H1 (cell line): ENCODE measurements around the gene DNMT1. TPM values are rescaled to one million over a fixed set of nuclear protein-coding genes. Genes with fewer than 3 reads are reported as not detected.

Source experiments
- CTCF ChIA-PET: fragments of 300-600 bp; sonication (Branson Sonifier 250); formaldehyde crosslinking; loops from one replicate; lab custom pipeline; 2021; ENCODE audit not compliant: partially characterized antibody; lab: Charles Lee
- POLR2A ChIA-PET: fragments of 300-600 bp; sonication (Branson Sonifier 250); formaldehyde crosslinking; loops from one replicate; lab custom pipeline; 2021; ENCODE audit warnings: inconsistent platforms; ENCODE audit not compliant: partially characterized antibody; lab: Charles Lee
- DNase-seq, 2 experiments: peaks; one replicate each; pipeline versions ENCODE4 v3.0.0 to v3.0.0-alpha.2; 2010 to 2022; ENCODE audit warnings: low spot score in 2 of 2, low read depth in 1 of 2, mixed read lengths in 1 of 2
- FAIRE-seq: peaks from 2 replicates; lab custom pipeline; 2011; peaks lifted over from hg19 to GRCh38; lab: Jason Lieb, UNC
- H2AFZ ChIP-seq: 2 replicates; pipeline ENCODE4 v1.8.1; 2012; ENCODE audit warnings: low read length, inconsistent platforms
- H2AK5ac ChIP-seq: 2 replicates; pipeline ENCODE4 v1.6.1; 2013; ENCODE audit warnings: low read depth, low read length
- H2BK120ac ChIP-seq: replicated peaks from 2 replicates; pipeline ENCODE3; 2013; ENCODE audit warnings: low read depth, low read length, inconsistent platforms
- H2BK12ac ChIP-seq: 2 replicates; pipeline ENCODE4 v1.6.1; 2013; ENCODE audit warnings: low read depth, low read length
- H2BK15ac ChIP-seq: 2 replicates; pipeline ENCODE4 v1.6.1; 2013; ENCODE audit warnings: low read length
- H2BK20ac ChIP-seq: 2 replicates; pipeline ENCODE4 v1.6.1; 2013; ENCODE audit warnings: low read length
- H2BK5ac ChIP-seq: 2 replicates; pipeline ENCODE4 v1.6.1; 2013; ENCODE audit warnings: low read depth, low read length
- H3K14ac ChIP-seq: 2 replicates; pipeline ENCODE4 v1.6.1; 2013; ENCODE audit warnings: inconsistent platforms; ENCODE audit not compliant: insufficient read length
- H3K18ac ChIP-seq: 2 replicates; pipeline ENCODE4 v1.6.1; 2013; ENCODE audit warnings: low read length; ENCODE audit errors: extremely low read depth
- H3K23ac ChIP-seq: 2 replicates; pipeline ENCODE4 v1.6.1; 2013; ENCODE audit warnings: inconsistent platforms; ENCODE audit not compliant: insufficient read length
- H3K23me2 ChIP-seq: 2 replicates; pipeline ENCODE4 v1.6.1; 2013; ENCODE audit warnings: low read depth, low read length
- H3K27ac ChIP-seq: 2 replicates; pipeline ENCODE4 v1.6.1; 2011; ENCODE audit warnings: low read depth, low read length, inconsistent platforms
- H3K27me3 ChIP-seq, 4 experiments: replicated peaks in 1 of 4; 1 replicate in 1 of 4; 2 replicates in 3 of 4; pipeline versions ENCODE4 v1.6.1 to v1.8.1; 2011 to 2013; ENCODE audit warnings: low read length in 3 of 4, mild to moderate bottlenecking in 3 of 4, inconsistent platforms in 2 of 4, mixed read lengths in 2 of 4, moderate library complexity in 1 of 4; ENCODE audit not compliant: control insufficient read depth in 3 of 4, insufficient read depth in 3 of 4; ENCODE audit errors: extremely low read depth in 1 of 4
- H3K36me3 ChIP-seq, 4 experiments: 2 replicates each; pipeline versions ENCODE4 v1.6.1 to v1.8.1; 2011 to 2013; ENCODE audit warnings: mild to moderate bottlenecking in 4 of 4, low read length in 3 of 4, moderate library complexity in 2 of 4, control low read depth in 1 of 4, inconsistent platforms in 1 of 4; ENCODE audit not compliant: insufficient read depth in 4 of 4, control insufficient read depth in 2 of 4
- H3K4ac ChIP-seq: replicated peaks from 2 replicates; pipeline ENCODE3; 2013; ENCODE audit warnings: low read length, low read depth, mixed read lengths, inconsistent platforms; ENCODE audit not compliant: insufficient read length
- H3K4me1 ChIP-seq, 4 experiments: replicated peaks in 1 of 4; 1 replicate in 1 of 4; 2 replicates in 3 of 4; pipeline versions ENCODE4 v1.6.1 to v1.8.1; 2011 to 2013; ENCODE audit warnings: low read length in 3 of 4, inconsistent platforms in 2 of 4, mixed read lengths in 1 of 4; ENCODE audit not compliant: insufficient read depth in 4 of 4, control insufficient read depth in 3 of 4
- H3K4me2 ChIP-seq, 2 experiments: 2 replicates each; pipeline versions ENCODE4 v1.6.1 to v1.8.1; 2011 to 2013; ENCODE audit warnings: low read depth in 2 of 2, low read length in 2 of 2, control low read depth in 1 of 2, inconsistent platforms in 1 of 2, mild to moderate bottlenecking in 1 of 2; ENCODE audit not compliant: insufficient read depth in 1 of 2
- H3K4me3 ChIP-seq, 4 experiments: fragments of 200-600, 300-600 bp in 1 of 4; sonication (generic), shearing (Covaris generic), sonication (Bioruptor Twin) in 1 of 4; 2 replicates each; pipeline versions ENCODE4 v1.5.1 to v1.8.1; 2011 to 2016; ENCODE audit warnings: low read length in 4 of 4, low read depth in 3 of 4, control low read depth in 2 of 4, inconsistent platforms in 2 of 4, mild to moderate bottlenecking in 2 of 4, mixed read lengths in 1 of 4, moderate library complexity in 1 of 4; ENCODE audit not compliant: insufficient read depth in 2 of 4; ENCODE audit errors: extremely low read depth in 1 of 4
- H3K56ac ChIP-seq: replicated peaks from 2 replicates; pipeline ENCODE3; 2013; ENCODE audit warnings: low read depth, mild to moderate bottlenecking, mixed read lengths, low read length, inconsistent platforms; ENCODE audit not compliant: insufficient read length
- H3K79me1 ChIP-seq: 2 replicates; pipeline ENCODE4 v1.6.1; 2013; ENCODE audit warnings: low read depth, low read length, control low read depth
- H3K79me2 ChIP-seq, 2 experiments: 2 replicates each; pipeline versions ENCODE4 v1.6.1 to v1.8.1; 2012 to 2013; ENCODE audit warnings: low read length in 2 of 2, mild to moderate bottlenecking in 2 of 2, inconsistent platforms in 1 of 2; ENCODE audit not compliant: insufficient read depth in 2 of 2, control insufficient read depth in 1 of 2
- H3K9ac ChIP-seq, 4 experiments: replicated peaks in 1 of 4; 1 replicate in 1 of 4; 2 replicates in 3 of 4; pipeline versions ENCODE4 v1.6.1 to v1.8.1; 2011 to 2013; ENCODE audit warnings: low read depth in 3 of 4, low read length in 3 of 4, control low read depth in 2 of 4, mild to moderate bottlenecking in 2 of 4, moderate library complexity in 2 of 4, inconsistent platforms in 1 of 4; ENCODE audit errors: extremely low read depth in 1 of 4
- H3K9me3 ChIP-seq, 2 experiments: 2 replicates each; pipeline versions ENCODE4 v1.6.1 to v1.8.1; 2012 to 2013; ENCODE audit warnings: mild to moderate bottlenecking in 2 of 2, moderate library complexity in 2 of 2, control low read depth in 1 of 2, inconsistent platforms in 1 of 2, low read depth in 1 of 2, low read length in 1 of 2, mixed read lengths in 1 of 2; ENCODE audit not compliant: insufficient read depth in 2 of 2
- H4K20me1 ChIP-seq, 2 experiments: replicated peaks in 1 of 2; 2 replicates each; pipeline versions ENCODE3 to v1.8.1; 2011 to 2013; ENCODE audit warnings: inconsistent platforms in 2 of 2, low read length in 2 of 2, mild to moderate bottlenecking in 1 of 2; ENCODE audit not compliant: insufficient read depth in 2 of 2, control insufficient read depth in 1 of 2
- H4K5ac ChIP-seq: 2 replicates; pipeline ENCODE4 v1.6.1; 2013; ENCODE audit warnings: low read length, low read depth, mixed read lengths, inconsistent platforms; ENCODE audit not compliant: insufficient read length
- H4K8ac ChIP-seq: 2 replicates; pipeline ENCODE4 v1.8.0; 2013; ENCODE audit warnings: mild to moderate bottlenecking, moderate library complexity, low read length, inconsistent platforms; ENCODE audit not compliant: insufficient read depth; ENCODE audit errors: extremely low read depth
- H4K91ac ChIP-seq: replicated peaks from 2 replicates; pipeline ENCODE3; 2013; ENCODE audit warnings: low read length, mixed read lengths, inconsistent platforms; ENCODE audit not compliant: insufficient read length
- CHD1 ChIP-seq: IDR thresholded peaks from 2 replicates; pipeline ENCODE4 v1.6.1; 2012; ENCODE audit warnings: low read depth, low read length, improper control_type of control experiment
- JUN ChIP-seq: IDR thresholded peaks from 2 replicates; pipeline ENCODE4 v1.6.1; 2011; ENCODE audit warnings: low read depth, mild to moderate bottlenecking, improper control_type of control experiment, low read length
- MAFK ChIP-seq: IDR thresholded peaks from 2 replicates; pipeline ENCODE4 v1.6.1; 2012; ENCODE audit warnings: low read depth, mild to moderate bottlenecking, improper control_type of control experiment, low read length
- MAX ChIP-seq: IDR thresholded peaks from 2 replicates; pipeline ENCODE4 v1.6.1; 2012; ENCODE audit warnings: inconsistent platforms
- PHF8 ChIP-seq: fragments of 200-600 bp; sonication (generic); conservative IDR thresholded peaks from 2 replicates; pipeline ENCODE4 v1.7.1; 2012; ENCODE audit warnings: low read depth, mild to moderate bottlenecking, inconsistent platforms, low read length, moderate library complexity
- POU5F1 ChIP-seq: IDR thresholded peaks from 2 replicates; pipeline ENCODE4 v1.6.1; 2011; ENCODE audit warnings: low read depth, mild to moderate bottlenecking, low read length, moderate library complexity
- RAD21 ChIP-seq, 2 experiments: IDR thresholded peaks in 1 of 2; conservative IDR thresholded peaks in 1 of 2; 2 replicates each; pipeline ENCODE4 v1.6.1; 2011; ENCODE audit warnings: low read depth in 2 of 2, low read length in 2 of 2, improper control_type of control experiment in 1 of 2, inconsistent platforms in 1 of 2, mild to moderate bottlenecking in 1 of 2, moderate library complexity in 1 of 2
- SIN3A ChIP-seq, 2 experiments: IDR thresholded peaks in 1 of 2; conservative IDR thresholded peaks in 1 of 2; 2 replicates each; pipeline ENCODE4 v1.6.1; 2011 to 2012; ENCODE audit warnings: low read length in 2 of 2, improper control_type of control experiment in 1 of 2, low read depth in 1 of 2, mild to moderate bottlenecking in 1 of 2
- SIX5 ChIP-seq: IDR thresholded peaks from 2 replicates; pipeline ENCODE4 v1.6.1; 2011; ENCODE audit warnings: mild to moderate bottlenecking, low read depth, low read length
- TAF7 ChIP-seq: optimal IDR thresholded peaks from 2 replicates; pipeline ENCODE3; 2011; ENCODE audit warnings: low read depth, mild to moderate bottlenecking, inconsistent platforms, low read length, moderate library complexity, borderline replicate concordance
- TCF12 ChIP-seq: IDR thresholded peaks from 2 replicates; pipeline ENCODE4 v1.6.1; 2011; ENCODE audit warnings: low read depth, mild to moderate bottlenecking, low read length
- WGBS, 2 experiments: shearing (Covaris generic) in 1 of 2; methylation state at CpG; one replicate each; pipeline versions ENCODE4 v1.1.6 to v1.1.7; 2013 to 2015; ENCODE audit warnings: low lambda C conversion rate in 2 of 2, mixed read lengths in 2 of 2, inconsistent platforms in 1 of 2, low coverage in 1 of 2, missing lambda C conversion rate in 1 of 2; ENCODE audit not compliant: insufficient replicate concordance in 2 of 2, insufficient coverage in 1 of 2, insufficient read length in 1 of 2; ENCODE audit errors: extremely low coverage in 1 of 2, missing lambda C conversion rate in 1 of 2; 5-methylcytosine and 5-hydroxymethylcytosine counted together
- polyA plus RNA-seq, 7 experiments: library from polyadenylated mRNA; depleted of rRNA in 3 of 7; stranded (reverse) in 5 of 7; unstranded in 2 of 7; fragments of >200 nt in 5 of 7; fragments of 200-250 nt in 2 of 7; gene quantifications; 1 replicate in 5 of 7; 2 replicates in 1 of 7; 4 replicates in 1 of 7; pipeline versions ENCODE4 v1.2.1 to v1.2.3, GENCODE V29; 2011 to 2013; ENCODE audit warnings: missing spikeins in 2 of 7, mixed read lengths in 2 of 7
- total RNA-seq: library from RNA; stranded (reverse); fragmentation: NEBNext Ultra II Directional; extraction: Animal tissue kit (Norgen Biotek cat#: 25700); gene quantifications from 2 replicates; pipeline ENCODE4 v1.2.1, GENCODE V29; 2021
- TF ChIP-seq, protein P1 (sequence below): IDR thresholded peaks from 2 replicates; pipeline ENCODE4 v1.6.1; 2011; ENCODE audit warnings: low read length, improper control_type of control experiment

Gene DNMT1
- total and polyA plus RNA-seq, 2 of the 8 experiments (the other 6 are each of a cell fraction or from before 2014, with no cell fraction given), result 101 to 210 TPM

- ChIA-PET POLR2A (interaction anchor here (1.4 kb wide), 1 partner anchor 57 kb away, joined by 5 read pairs; no protein-coding TSS in a partner anchor), CTCF (interaction anchor here (0.6 to 2.1 kb wide), 5 partner anchors 10 to 58 kb away, joined by 3 to 7 read pairs (median 5); no protein-coding TSS in a partner anchor)
- Histone ChIP-seq H2BK20ac (no peak overlapping the region), H3K9me3 (no peaks in the 10 kb centered on the region), H3K4me2 (no peak overlapping the region), H2BK15ac (no peak overlapping the region; the same call in 1 of the 2 replicates), H2AK5ac (0 out of 2 replicates have a peak overlapping the region, but pooled peaks have one; percentile 39), H3K27ac (no peak overlapping the region), H4K91ac (no peak overlapping the region), H3K79me1 (no peaks in the 10 kb centered on the region; the same call in 1 of the 2 replicates), H3K18ac (no peak overlapping the region), H3K23me2 (no peaks in the 10 kb centered on the region), H3K56ac (no peak overlapping the region), H3K4me3 (no peak overlapping the region), H2AFZ (no peak overlapping the region), H3K9ac (no peak overlapping the region), H4K20me1 (no peaks in the 10 kb centered on the region), H3K4me1 (peaks cover 0 to 3% (median 0%) of the 10 kb centered on the region in 4 experiments; a peak in 1 of 7 replicates), H3K4ac (no peak overlapping the region), H3K27me3 (no peaks in the 10 kb centered on the region), H3K23ac (no peak overlapping the region), H2BK12ac (no peak overlapping the region), H2BK5ac (no peak overlapping the region), H2BK120ac (no peak overlapping the region), H3K79me2 (no peaks in the 10 kb centered on the region), H3K36me3 (no peaks in the 10 kb centered on the region), H4K8ac (no peak overlapping the region), H3K14ac (no peak overlapping the region), H4K5ac (no peak overlapping the region)
- WGBS, 2 experiments, result 81% methylated on average over 3 of the region's 3 CpGs; no CpG with 5 or more reads in 1 of the 2 experiments
- DNase-seq (no peak), FAIRE-seq (no peak)
- TF ChIP-seq PHF8, result no peak
- no peak for TF ChIP-seq CHD1
- TF ChIP-seq POU5F1, result no peak
- TF ChIP-seq JUN, result no peak
- no peak for TF ChIP-seq SIN3A (conservative IDR thresholded peaks at IDR 0.05 in 1 of 2, IDR thresholded peaks at IDR 0.05 in 1 of 2; ENCODE audit: low read depth in 1 of 2, low read length in 2 of 2)
- TF ChIP-seq RAD21 (IDR thresholded peaks at IDR 0.05 in 1 of 2, conservative IDR thresholded peaks at IDR 0.05 in 1 of 2; ENCODE audit: low read depth in 2 of 2, low read length in 2 of 2), result no peak
- TF ChIP-seq MAFK, result no peak
- TF ChIP-seq, protein P1, sequence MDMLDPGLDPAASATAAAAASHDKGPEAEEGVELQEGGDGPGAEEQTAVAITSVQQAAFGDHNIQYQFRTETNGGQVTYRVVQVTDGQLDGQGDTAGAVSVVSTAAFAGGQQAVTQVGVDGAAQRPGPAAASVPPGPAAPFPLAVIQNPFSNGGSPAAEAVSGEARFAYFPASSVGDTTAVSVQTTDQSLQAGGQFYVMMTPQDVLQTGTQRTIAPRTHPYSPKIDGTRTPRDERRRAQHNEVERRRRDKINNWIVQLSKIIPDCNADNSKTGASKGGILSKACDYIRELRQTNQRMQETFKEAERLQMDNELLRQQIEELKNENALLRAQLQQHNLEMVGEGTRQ, result no peak
- no peak for TF ChIP-seq TCF12
- TF ChIP-seq MAX, result no peak
- no peak for TF ChIP-seq TAF7
- no peak for TF ChIP-seq SIX5
Measured at GRCh38 chr19:10201176-10201575, 6.4 kb upstream of the DNMT1 start.
